ENCODE results near the gene LRFN2. TPM values are rescaled to one million over a fixed set of nuclear protein-coding genes. Genes with fewer than 3 reads are reported as not detected.

Gene LRFN2
- total RNA-seq, 1 experiment from 2014 or later = not detected

DNA sequence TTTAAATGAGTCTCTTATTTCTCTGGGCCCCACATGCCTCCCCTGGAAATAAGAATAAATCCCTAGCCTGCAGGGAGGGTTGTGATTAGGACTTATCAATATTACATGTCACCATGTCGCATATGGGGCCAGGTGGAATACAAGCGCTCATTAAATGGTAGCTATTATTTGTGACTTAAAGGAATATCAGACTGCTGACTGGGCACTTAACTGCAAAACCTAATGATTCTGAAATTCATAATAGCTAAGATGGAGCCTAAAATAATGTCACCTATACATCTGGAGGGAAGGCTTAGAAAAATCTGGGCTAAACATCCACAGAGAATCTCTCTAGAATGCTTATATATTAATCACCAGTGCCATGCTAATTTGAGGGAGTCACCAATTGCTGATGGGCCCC, 106.5 kb downstream of the LRFN2 start:
- Histone ChIP-seq H3F3A (ENCODE audit: low read length, unreplicated experiment) (no peaks in the 10 kb centered on the region), H3K4me1 (ENCODE audit: insufficient read depth, low read length) (no peaks in the 10 kb centered on the region), H3K79me2 (ENCODE audit: low read length) (no peaks in the 10 kb centered on the region), H3K4me3 (ENCODE audit: low read length) (no peak overlapping the region), H4K20me1 (ENCODE audit: low read length) (no peaks in the 10 kb centered on the region), H3K27ac (ENCODE audit: low read length) (no peak overlapping the region), H3K36me3 (ENCODE audit: low read depth, low read length) (no peaks in the 10 kb centered on the region), H3K27me3 (ENCODE audit: low read length) (peaks cover 18% of the 10 kb centered on the region), H3K9me3 (ENCODE audit: low read length) (no peaks in the 10 kb centered on the region), H3K9me2 (replicated peaks; ENCODE audit: low read length) (no peaks in the 10 kb centered on the region), H3K4me2 (ENCODE audit: low read length) (no peak overlapping the region), H3K9ac (ENCODE audit: low read length) (no peak overlapping the region), H2AFZ (ENCODE audit: low read length) (no peak overlapping the region)
- DNase-seq (no peak), ATAC-seq (no peak)
- ChIA-PET CTCF (no interaction called here), POLR2A (ENCODE audit: unreplicated experiment) (no interaction called here)
- BruUV-seq (replicated peaks) = no TSS peak
- no peak for TF ChIP-seq EZH2phosphoT487 (IDR thresholded peaks at IDR 0.05; ENCODE audit: borderline replicate concordance, low read length)
- TF ChIP-seq, protein P1, sequence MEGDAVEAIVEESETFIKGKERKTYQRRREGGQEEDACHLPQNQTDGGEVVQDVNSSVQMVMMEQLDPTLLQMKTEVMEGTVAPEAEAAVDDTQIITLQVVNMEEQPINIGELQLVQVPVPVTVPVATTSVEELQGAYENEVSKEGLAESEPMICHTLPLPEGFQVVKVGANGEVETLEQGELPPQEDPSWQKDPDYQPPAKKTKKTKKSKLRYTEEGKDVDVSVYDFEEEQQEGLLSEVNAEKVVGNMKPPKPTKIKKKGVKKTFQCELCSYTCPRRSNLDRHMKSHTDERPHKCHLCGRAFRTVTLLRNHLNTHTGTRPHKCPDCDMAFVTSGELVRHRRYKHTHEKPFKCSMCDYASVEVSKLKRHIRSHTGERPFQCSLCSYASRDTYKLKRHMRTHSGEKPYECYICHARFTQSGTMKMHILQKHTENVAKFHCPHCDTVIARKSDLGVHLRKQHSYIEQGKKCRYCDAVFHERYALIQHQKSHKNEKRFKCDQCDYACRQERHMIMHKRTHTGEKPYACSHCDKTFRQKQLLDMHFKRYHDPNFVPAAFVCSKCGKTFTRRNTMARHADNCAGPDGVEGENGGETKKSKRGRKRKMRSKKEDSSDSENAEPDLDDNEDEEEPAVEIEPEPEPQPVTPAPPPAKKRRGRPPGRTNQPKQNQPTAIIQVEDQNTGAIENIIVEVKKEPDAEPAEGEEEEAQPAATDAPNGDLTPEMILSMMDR (conservative IDR thresholded peaks at IDR 0.05; ENCODE audit: low read depth, low read length) = no peak
- TF ChIP-seq EZH2 (IDR thresholded peaks at IDR 0.05; ENCODE audit: low read length, unreplicated experiment) = no peak
- intact Hi-C loops (cut with micrococcal nuclease) = no loop called here

- H3K27ac ChIP-seq (ENCODE audit: low read length) = no peak overlapping the region
- no peaks in the 10 kb centered on the region for H3K4me1 ChIP-seq (ENCODE audit: insufficient read depth, low read length)
- ATAC-seq = no peak
- H2AFZ ChIP-seq (ENCODE audit: low read length) = no peak overlapping the region
- H3K36me3 ChIP-seq (ENCODE audit: low read depth, low read length) = no peaks in the 10 kb centered on the region
- H3K9me2 ChIP-seq (replicated peaks; ENCODE audit: low read length) = no peaks in the 10 kb centered on the region
- CTCF ChIA-PET = no interaction called here
- DNase-seq = no peak
- H3K4me3 ChIP-seq (ENCODE audit: low read length) = no peak overlapping the region
- TF ChIP-seq EZH2phosphoT487 (IDR thresholded peaks at IDR 0.05; ENCODE audit: borderline replicate concordance, low read length) = no peak
- TF ChIP-seq, protein P1 (conservative IDR thresholded peaks at IDR 0.05; ENCODE audit: low read depth, low read length) = no peak
- no peak overlapping the region for H3K4me2 ChIP-seq (ENCODE audit: low read length)
- POLR2A ChIA-PET (ENCODE audit: unreplicated experiment) = no interaction called here
- no peaks in the 10 kb centered on the region for H3F3A ChIP-seq (ENCODE audit: low read length, unreplicated experiment)
- no TSS peak for BruUV-seq (replicated peaks)
- H4K20me1 ChIP-seq (ENCODE audit: low read length) = no peaks in the 10 kb centered on the region
- H3K79me2 ChIP-seq (ENCODE audit: low read length) = no peaks in the 10 kb centered on the region
- intact Hi-C loops (cut with micrococcal nuclease) = no loop called here
- H3K9me3 ChIP-seq (ENCODE audit: low read length) = no peaks in the 10 kb centered on the region
- H3K9ac ChIP-seq (ENCODE audit: low read length) = no peak overlapping the region
- 0 out of 2 replicates have a peak, but pooled peaks cover 12% of the 10 kb centered on the region for H3K27me3 ChIP-seq (ENCODE audit: low read length)
These were observed 107.5 kb downstream of the LRFN2 start for GRCh38 chr6:40479706-40480105.

GRCh38 chr6:40477246-40478126, 109.7 kb downstream of the LRFN2 start:
- H3K27me3 ChIP-seq (ENCODE audit: low read length) = 0 out of 2 replicates have a peak, but pooled peaks cover 12% of the 10 kb centered on the region
- no peak overlapping the region for H3K4me3 ChIP-seq (ENCODE audit: low read length)
- H3K4me1 ChIP-seq (ENCODE audit: insufficient read depth, low read length) = no peaks in the 10 kb centered on the region
- H3K27ac ChIP-seq (ENCODE audit: low read length) = no peak overlapping the region
- no peaks in the 10 kb centered on the region for H3K9me3 ChIP-seq (ENCODE audit: low read length)
- CTCF ChIA-PET = no interaction called here
- no peak overlapping the region for H3K9ac ChIP-seq (ENCODE audit: low read length)
- H3F3A ChIP-seq (ENCODE audit: low read length, unreplicated experiment) = no peaks in the 10 kb centered on the region
- intact Hi-C loops (cut with micrococcal nuclease) = no loop called here
- H3K79me2 ChIP-seq (ENCODE audit: low read length) = no peaks in the 10 kb centered on the region
- H4K20me1 ChIP-seq (ENCODE audit: low read length) = no peaks in the 10 kb centered on the region
- no TSS peak for BruUV-seq (replicated peaks)
- no peaks in the 10 kb centered on the region for H3K9me2 ChIP-seq (replicated peaks; ENCODE audit: low read length)
- H3K36me3 ChIP-seq (ENCODE audit: low read depth, low read length) = no peaks in the 10 kb centered on the region
- POLR2A ChIA-PET (ENCODE audit: unreplicated experiment) = no interaction called here
- DNase-seq (no peak), ATAC-seq (no peak)
- TF ChIP-seq EZH2 (IDR thresholded peaks at IDR 0.05; ENCODE audit: low read length, unreplicated experiment) (no peak), EZH2phosphoT487 (IDR thresholded peaks at IDR 0.05; ENCODE audit: borderline replicate concordance, low read length) (no peak)
- TF ChIP-seq, protein P1 (conservative IDR thresholded peaks at IDR 0.05; ENCODE audit: low read depth, low read length) = no peak
- no peak overlapping the region for H2AFZ ChIP-seq (ENCODE audit: low read length)
- no peak overlapping the region for H3K4me2 ChIP-seq (ENCODE audit: low read length)
